Neural cell (in vitro differentiated cells): ENCODE data around the gene MRTFA. TPM values are rescaled to one million over a fixed set of nuclear protein-coding genes. Genes with fewer than 3 reads are reported as not detected.

Experiments
- H2AFZ ChIP-seq: fragments of 200-600, 300-800 bp; sonication (generic), shearing (Covaris generic); 2 replicates; pipeline ENCODE4 v1.6.0; 2014; ENCODE audit warnings: low read depth, mild to moderate bottlenecking, antibody characterized with exemption, low read length, moderate library complexity
- H3F3A ChIP-seq: fragments of 200-600 bp; shearing (Covaris generic); 2 replicates; pipeline ENCODE4 v1.6.1; 2016; ENCODE audit warnings: mild to moderate bottlenecking, moderate library complexity, mixed read lengths, antibody characterized with exemption, low read length; ENCODE audit not compliant: insufficient read depth, poor library complexity, severe bottlenecking
- H3K27ac ChIP-seq: fragments of 200-600, 300-800 bp; sonication (generic), shearing (Covaris generic); 2 replicates; pipeline ENCODE4 v1.5.1; 2014; ENCODE audit warnings: mild to moderate bottlenecking, low read length, moderate library complexity
- H3K27me3 ChIP-seq: fragments of 300-800, 200-600 bp; sonication (generic), shearing (Covaris generic); 2 replicates; pipeline ENCODE4 v1.6.0; 2014; ENCODE audit warnings: mild to moderate bottlenecking, low read depth, low read length, moderate library complexity; ENCODE audit not compliant: insufficient read depth
- H3K36me3 ChIP-seq: fragments of 300-800, 200-600 bp; sonication (generic), shearing (Covaris generic); 2 replicates; pipeline ENCODE4 v1.5.1; 2014; ENCODE audit warnings: mild to moderate bottlenecking, antibody characterized with exemption, low read length, moderate library complexity; ENCODE audit not compliant: insufficient read depth
- H3K4me2 ChIP-seq: fragments of 300-800, 200-600 bp; sonication (generic), shearing (Covaris generic); 2 replicates; pipeline ENCODE4 v1.6.0; 2014; ENCODE audit warnings: mild to moderate bottlenecking, low read length
- H3K4me3 ChIP-seq: fragments of 300-800, 200-600 bp; sonication (generic), shearing (Covaris generic); 2 replicates; pipeline ENCODE4 v1.5.1; 2014; ENCODE audit warnings: mild to moderate bottlenecking, low read length, moderate library complexity
- H3K79me2 ChIP-seq: fragments of 200-600 bp; shearing (Covaris generic); replicated peaks from 2 replicates; pipeline ENCODE4 v1.6.0; 2014; ENCODE audit warnings: mild to moderate bottlenecking, low read length, moderate library complexity; ENCODE audit not compliant: insufficient read depth
- H3K9ac ChIP-seq: fragments of 300-800, 200-600 bp; sonication (generic), shearing (Covaris generic); 2 replicates; pipeline ENCODE4 v1.6.1; 2016; ENCODE audit warnings: mild to moderate bottlenecking, low read length, mixed read lengths
- H3K9me2 ChIP-seq: fragments of 200-600 bp; shearing (Covaris generic); 2 replicates; pipeline ENCODE4 v1.6.1; 2016; ENCODE audit warnings: mild to moderate bottlenecking, low read length, mixed read lengths; ENCODE audit not compliant: insufficient read depth
- H3K9me3 ChIP-seq: fragments of 200-600, 300-800 bp; sonication (generic), shearing (Covaris generic); 2 replicates; pipeline ENCODE4 v1.6.1; 2016; ENCODE audit warnings: mild to moderate bottlenecking, mixed run types, low read length, moderate library complexity, mixed read lengths
- H4K20me1 ChIP-seq: fragments of 200-600 bp; shearing (Covaris generic); 2 replicates; pipeline ENCODE4 v1.6.1; 2016; ENCODE audit warnings: mild to moderate bottlenecking, mixed run types; ENCODE audit not compliant: insufficient read depth
- EP300 ChIP-seq: fragments of 450-650 bp; conservative IDR thresholded peaks from 2 replicates; pipeline ENCODE4 v1.6.1; 2014; ENCODE audit warnings: antibody characterized with exemption, mild to moderate bottlenecking, moderate library complexity; ENCODE audit not compliant: poor library complexity, severe bottlenecking
- EZH2 ChIP-seq: fragments of 200-600, 300-800 bp; shearing (Covaris generic), sonication (generic); IDR thresholded peaks from 2 replicates; pipeline ENCODE4 v1.6.1; 2014; ENCODE audit warnings: antibody characterized with exemption, low read length, borderline replicate concordance, mild to moderate bottlenecking; ENCODE audit not compliant: insufficient read depth, poor library complexity, severe bottlenecking
- MXI1 ChIP-seq: fragments of 450-650 bp; conservative IDR thresholded peaks from 2 replicates; pipeline ENCODE4 v1.6.1; 2014; ENCODE audit warnings: antibody characterized with exemption, mild to moderate bottlenecking; ENCODE audit not compliant: poor library complexity, severe bottlenecking
- POLR2AphosphoS5 ChIP-seq: IDR thresholded peaks from 2 replicates; pipeline ENCODE4 v1.6.1; 2012
- RAD21 ChIP-seq: fragments of 450-650 bp; conservative IDR thresholded peaks from 2 replicates; pipeline ENCODE4 v1.6.1; 2014; ENCODE audit warnings: antibody characterized with exemption, mild to moderate bottlenecking, moderate library complexity
- SMC3 ChIP-seq: fragments of 450-650 bp; conservative IDR thresholded peaks from 2 replicates; pipeline ENCODE4 v1.6.1; 2014; ENCODE audit warnings: antibody characterized with exemption, mild to moderate bottlenecking, moderate library complexity; ENCODE audit not compliant: poor library complexity
- TAF1 ChIP-seq: IDR thresholded peaks from 2 replicates; pipeline ENCODE4 v1.6.1; 2012; ENCODE audit warnings: low read depth
- polyA plus RNA-seq: library from polyadenylated mRNA; depleted of rRNA; stranded (reverse); fragments of >200 nt; gene quantifications from 2 replicates; pipeline ENCODE4 v1.2.3, GENCODE V29; 2014
- TF ChIP-seq, protein P1 (sequence below): fragments of 450-650 bp; IDR thresholded peaks from 2 replicates; pipeline ENCODE4 v1.5.1; 2014; ENCODE audit warnings: antibody characterized with exemption, mild to moderate bottlenecking, moderate library complexity; ENCODE audit not compliant: poor library complexity, severe bottlenecking
- TF ChIP-seq, protein P2 (sequence below): IDR thresholded peaks from 2 replicates; pipeline ENCODE4 v1.6.1; 2012; ENCODE audit warnings: borderline replicate concordance

The MRTFA gene
- polyA plus RNA-seq, 1 donor from 2014 or later = 19.3 TPM

- H3F3A ChIP-seq = no peaks in the 10 kb centered on the region
- H3K27ac ChIP-seq = no peak overlapping the region
- H3K9me3 ChIP-seq = no peaks in the 10 kb centered on the region
- no peaks in the 10 kb centered on the region for H3K36me3 ChIP-seq
- no peaks in the 10 kb centered on the region for H3K27me3 ChIP-seq
- no peak overlapping the region for H3K4me3 ChIP-seq
- no peak overlapping the region for H2AFZ ChIP-seq
- TF ChIP-seq EP300 (no peak), MXI1 (no peak), RAD21 (no peak), TAF1 (no peak), POLR2AphosphoS5 (no peak), SMC3 (no peak), EZH2 (no peak)
- TF ChIP-seq, protein P1, sequence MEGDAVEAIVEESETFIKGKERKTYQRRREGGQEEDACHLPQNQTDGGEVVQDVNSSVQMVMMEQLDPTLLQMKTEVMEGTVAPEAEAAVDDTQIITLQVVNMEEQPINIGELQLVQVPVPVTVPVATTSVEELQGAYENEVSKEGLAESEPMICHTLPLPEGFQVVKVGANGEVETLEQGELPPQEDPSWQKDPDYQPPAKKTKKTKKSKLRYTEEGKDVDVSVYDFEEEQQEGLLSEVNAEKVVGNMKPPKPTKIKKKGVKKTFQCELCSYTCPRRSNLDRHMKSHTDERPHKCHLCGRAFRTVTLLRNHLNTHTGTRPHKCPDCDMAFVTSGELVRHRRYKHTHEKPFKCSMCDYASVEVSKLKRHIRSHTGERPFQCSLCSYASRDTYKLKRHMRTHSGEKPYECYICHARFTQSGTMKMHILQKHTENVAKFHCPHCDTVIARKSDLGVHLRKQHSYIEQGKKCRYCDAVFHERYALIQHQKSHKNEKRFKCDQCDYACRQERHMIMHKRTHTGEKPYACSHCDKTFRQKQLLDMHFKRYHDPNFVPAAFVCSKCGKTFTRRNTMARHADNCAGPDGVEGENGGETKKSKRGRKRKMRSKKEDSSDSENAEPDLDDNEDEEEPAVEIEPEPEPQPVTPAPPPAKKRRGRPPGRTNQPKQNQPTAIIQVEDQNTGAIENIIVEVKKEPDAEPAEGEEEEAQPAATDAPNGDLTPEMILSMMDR = no peak
- TF ChIP-seq, protein P2, sequence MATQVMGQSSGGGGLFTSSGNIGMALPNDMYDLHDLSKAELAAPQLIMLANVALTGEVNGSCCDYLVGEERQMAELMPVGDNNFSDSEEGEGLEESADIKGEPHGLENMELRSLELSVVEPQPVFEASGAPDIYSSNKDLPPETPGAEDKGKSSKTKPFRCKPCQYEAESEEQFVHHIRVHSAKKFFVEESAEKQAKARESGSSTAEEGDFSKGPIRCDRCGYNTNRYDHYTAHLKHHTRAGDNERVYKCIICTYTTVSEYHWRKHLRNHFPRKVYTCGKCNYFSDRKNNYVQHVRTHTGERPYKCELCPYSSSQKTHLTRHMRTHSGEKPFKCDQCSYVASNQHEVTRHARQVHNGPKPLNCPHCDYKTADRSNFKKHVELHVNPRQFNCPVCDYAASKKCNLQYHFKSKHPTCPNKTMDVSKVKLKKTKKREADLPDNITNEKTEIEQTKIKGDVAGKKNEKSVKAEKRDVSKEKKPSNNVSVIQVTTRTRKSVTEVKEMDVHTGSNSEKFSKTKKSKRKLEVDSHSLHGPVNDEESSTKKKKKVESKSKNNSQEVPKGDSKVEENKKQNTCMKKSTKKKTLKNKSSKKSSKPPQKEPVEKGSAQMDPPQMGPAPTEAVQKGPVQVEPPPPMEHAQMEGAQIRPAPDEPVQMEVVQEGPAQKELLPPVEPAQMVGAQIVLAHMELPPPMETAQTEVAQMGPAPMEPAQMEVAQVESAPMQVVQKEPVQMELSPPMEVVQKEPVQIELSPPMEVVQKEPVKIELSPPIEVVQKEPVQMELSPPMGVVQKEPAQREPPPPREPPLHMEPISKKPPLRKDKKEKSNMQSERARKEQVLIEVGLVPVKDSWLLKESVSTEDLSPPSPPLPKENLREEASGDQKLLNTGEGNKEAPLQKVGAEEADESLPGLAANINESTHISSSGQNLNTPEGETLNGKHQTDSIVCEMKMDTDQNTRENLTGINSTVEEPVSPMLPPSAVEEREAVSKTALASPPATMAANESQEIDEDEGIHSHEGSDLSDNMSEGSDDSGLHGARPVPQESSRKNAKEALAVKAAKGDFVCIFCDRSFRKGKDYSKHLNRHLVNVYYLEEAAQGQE = no peak
- no peaks in the 10 kb centered on the region for H3K79me2 ChIP-seq
- H3K4me2 ChIP-seq = no peak overlapping the region
- H3K9me2 ChIP-seq = no peaks in the 10 kb centered on the region
- H4K20me1 ChIP-seq = no peaks in the 10 kb centered on the region
- H3K9ac ChIP-seq = no peak overlapping the region
Observed at GRCh38 chr22:40416636-40417035, 219.9 kb downstream of the MRTFA start.

- Histone ChIP-seq H3K9me3 (no peaks in the 10 kb centered on the region), H3K27me3 (no peaks in the 10 kb centered on the region), H3F3A (no peaks in the 10 kb centered on the region), H3K9me2 (no peaks in the 10 kb centered on the region), H3K4me3 (no peak overlapping the region), H3K9ac (no peak overlapping the region), H3K27ac (no peak overlapping the region), H4K20me1 (no peaks in the 10 kb centered on the region), H2AFZ (no peak overlapping the region), H3K36me3 (no peaks in the 10 kb centered on the region), H3K79me2 (no peaks in the 10 kb centered on the region), H3K4me2 (no peak overlapping the region)
- TF ChIP-seq RAD21 (no peak), SMC3 (no peak), MXI1 (no peak), TAF1 (no peak), POLR2AphosphoS5 (no peak), EP300 (no peak), EZH2 (no peak)
- TF ChIP-seq, protein P1 = no peak
- TF ChIP-seq, protein P2 = no peak
Observed at GRCh38 chr22:40416267-40416570, 220.3 kb downstream of the MRTFA start.
